NCI-H187 treated with DMSO at 0.1 percent for 48 hours (cell line): ENCODE data around the gene PTPN20.
"Not testable (repeated sequence)": the region's sequence is repeated elsewhere in the genome, so short reads cannot be mapped to it uniquely, and the experiment has no call there.

Source experiments
- DNase-seq: peaks from one replicate; lab custom pipeline; 2025; lab: John Stamatoyannopoulos, UW

The PTPN20 gene

DNA sequence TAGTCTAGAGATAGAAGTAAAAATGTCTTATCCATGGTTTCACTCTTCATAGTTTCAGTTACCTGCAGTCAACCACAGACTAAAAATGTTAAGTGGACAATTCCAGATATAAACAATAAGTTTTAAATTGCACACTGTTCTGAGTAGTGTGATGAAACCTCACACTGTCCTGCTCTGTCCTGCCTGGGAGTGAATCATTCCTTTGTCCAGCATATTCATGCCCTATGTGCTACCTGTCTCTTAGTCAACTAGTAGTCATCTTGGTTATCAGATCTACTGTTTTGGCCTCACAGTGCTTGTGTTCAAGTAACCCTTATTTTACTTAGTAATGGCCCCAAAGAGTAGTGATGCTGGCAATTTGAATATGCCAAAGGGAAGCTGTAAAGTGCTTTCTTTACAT lies 49.5 kb downstream of the PTPN20 start:
- DNase-seq: not testable (repeated sequence)

DNA sequence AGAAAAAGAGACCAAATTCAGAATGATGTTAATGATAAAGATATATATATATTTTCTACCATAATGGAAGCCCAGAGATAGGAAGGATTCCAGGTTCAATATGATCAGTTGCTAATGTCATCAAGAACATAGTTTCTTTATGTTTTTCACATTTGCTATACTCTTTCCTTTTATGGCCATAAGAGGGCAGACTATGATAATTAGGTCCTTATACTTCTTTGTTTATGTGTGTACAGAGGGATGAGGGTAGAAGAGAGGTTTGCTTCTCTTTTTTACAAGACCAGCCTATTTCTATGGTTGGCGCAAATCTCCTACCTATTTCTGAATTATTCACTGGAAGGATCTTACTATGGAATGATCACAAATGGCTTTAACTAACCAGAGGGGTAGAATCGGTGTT lies 52.1 kb downstream of the PTPN20 start:
- not testable (repeated sequence) for DNase-seq

DNA sequence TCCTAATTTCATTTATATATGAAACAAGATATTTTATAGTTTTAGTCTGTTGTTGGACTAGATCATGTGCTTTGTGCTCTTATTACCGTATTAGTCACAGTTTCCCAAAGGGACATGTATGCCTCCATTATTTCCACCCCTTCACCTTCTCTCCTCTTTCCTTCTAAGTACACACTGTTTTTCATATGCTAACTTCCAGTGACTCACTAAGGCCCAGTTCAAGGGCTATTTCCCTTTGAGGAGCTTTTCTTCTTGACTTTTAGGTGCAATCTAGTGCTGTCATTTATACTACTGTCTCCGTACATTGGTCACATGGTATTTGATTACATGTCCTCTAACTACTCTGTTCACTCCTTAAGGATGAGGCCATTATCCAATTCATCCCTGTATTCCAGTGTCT lies 55.8 kb downstream of the PTPN20 start:
- not testable (repeated sequence) for DNase-seq

DNA sequence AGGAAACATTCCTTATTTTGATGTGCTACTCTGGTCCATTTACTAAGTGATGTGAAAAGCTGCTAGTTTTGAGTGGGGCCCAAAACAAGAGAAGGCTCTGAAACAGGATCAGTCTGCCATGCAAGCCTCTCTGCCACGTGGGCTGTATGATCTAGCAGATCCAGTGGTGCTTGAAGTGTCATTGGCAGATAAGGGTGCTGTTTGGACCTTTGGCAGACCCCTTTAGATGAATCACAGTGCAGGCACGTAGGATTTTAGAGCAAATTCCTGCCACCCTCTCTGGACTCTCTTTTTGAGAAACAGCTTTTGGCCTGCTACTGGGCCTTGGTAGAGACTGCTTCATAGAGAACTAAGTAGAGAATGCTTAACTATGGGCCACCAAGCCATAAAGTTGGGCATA lies 69.0 kb downstream of the PTPN20 start:
- DNase-seq: not testable (repeated sequence)

DNA sequence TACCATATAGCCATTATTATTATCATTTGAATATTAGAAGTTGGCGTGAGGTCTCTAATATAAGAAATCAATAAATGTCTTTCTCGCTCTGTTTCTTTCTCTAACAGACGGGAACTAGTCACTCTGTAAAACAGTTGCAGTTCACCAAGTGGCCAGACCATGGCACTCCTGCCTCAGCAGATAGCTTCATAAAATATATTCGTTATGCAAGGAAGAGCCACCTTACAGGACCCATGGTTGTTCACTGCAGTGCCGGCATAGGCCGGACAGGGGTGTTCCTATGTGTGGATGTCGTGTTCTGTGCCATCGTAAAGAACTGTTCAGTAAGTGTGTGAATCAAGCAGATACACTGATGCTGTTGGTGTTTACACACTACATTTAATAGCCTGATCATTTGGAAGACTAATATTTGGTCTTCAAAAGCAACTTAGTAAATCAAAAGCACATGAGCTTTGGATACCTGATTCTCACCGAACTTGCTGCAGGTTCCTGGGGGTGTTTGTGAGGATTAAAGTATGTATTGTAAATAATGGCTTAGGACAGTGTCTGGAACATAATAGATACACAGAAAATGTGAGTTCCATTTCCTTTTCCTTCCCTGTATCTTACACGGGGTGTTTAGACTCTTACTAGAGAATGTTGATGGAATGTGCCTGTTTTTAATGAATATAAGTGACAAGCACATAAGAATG lies 76.2 kb downstream of the PTPN20 start:
- DNase-seq: not testable (repeated sequence)

DNA sequence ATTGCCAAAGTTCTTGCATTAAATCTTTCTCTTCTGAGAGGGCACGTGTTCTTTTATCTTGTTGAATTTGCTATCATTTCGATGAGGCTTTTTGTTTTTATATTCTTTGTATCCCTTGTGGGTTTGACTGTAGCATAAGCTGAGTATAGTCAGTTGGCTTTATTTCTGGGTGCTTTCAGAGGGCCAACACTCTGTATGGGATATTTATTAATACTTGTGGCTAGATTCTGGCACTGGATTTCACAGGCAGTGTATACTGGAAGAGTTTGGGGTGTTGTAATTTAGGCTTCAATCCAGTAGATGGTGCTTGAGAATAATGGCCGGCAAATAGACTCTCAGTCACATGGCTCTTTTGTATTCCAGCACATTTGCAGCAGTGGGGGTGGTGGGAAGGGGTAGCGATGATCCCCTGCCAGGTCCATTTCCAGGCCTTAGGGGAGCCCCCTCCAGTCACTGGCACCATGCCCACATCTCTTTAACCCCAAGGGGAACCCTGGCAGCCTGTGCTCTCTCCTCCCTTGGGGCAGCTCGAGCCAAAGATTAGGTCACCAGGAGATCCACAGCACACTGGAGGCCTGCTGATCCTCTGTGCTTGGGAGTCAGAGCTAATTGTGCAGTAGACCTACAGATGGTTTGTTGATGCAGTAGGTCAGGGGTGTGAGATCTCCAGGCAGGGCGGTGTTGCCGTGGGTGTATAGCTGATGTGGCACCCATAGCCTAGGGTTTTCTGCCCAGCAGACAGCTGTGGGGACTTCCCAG lies 81.8 kb downstream of the PTPN20 start:
- DNase-seq: no peak

DNA sequence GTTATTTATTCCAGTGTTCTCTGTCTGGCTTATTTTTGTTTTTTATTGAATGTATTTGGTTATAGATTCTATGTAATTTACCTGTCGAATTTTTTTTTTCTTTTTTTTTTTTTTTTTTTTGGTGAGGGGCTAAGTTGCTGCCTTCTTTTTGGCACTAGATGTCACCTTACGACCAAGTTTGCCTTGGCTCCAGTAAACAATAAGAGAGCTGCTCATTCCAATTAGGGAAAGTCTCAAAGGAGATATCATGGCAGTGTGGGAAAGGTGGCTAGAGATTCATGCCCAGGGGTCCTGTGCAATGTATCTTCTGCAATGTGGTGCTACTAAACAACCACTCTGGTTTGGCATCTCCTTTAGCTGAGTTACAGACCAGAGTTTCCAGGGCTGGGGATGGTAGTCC lies 84.0 kb downstream of the PTPN20 start:
- no peak for DNase-seq

DNA sequence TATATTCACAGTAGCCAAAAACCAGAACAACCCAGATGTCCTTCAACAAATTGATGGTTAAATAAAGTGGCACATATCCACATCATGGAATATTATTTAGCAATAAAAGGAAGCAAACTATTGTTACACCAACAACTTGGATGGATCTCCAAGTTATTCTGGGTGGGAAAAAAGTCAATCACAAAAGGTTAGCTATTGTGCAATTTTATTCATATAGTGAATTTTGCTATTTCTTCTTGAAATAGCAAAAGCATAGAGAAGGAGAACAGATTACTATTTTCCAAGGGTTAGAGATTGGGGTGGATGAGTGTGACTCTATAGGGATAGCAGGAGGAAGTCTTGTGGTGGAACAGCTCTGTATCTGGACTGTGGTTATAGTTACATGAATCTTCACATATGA lies 87.0 kb downstream of the PTPN20 start:
- DNase-seq: no peak

DNA sequence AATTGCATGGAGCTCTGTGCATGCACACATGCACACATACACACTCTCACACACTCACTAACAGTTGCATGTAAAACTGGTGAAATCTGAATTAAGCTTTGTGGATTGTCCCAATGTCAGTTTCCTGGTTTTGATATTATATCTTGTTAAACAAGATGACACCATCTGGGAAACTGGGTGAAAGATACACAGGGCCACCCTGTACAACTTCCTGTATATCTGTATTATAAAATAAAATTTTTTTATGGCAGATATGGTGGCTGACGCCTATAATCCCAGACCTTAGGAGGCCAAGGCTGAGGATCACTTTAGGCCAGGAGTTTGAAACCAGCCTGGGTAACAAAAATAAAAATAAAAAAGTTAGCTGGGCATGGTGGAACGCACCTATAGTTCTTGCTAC lies 87.4 kb downstream of the PTPN20 start:
- DNase-seq: no peak

DNA sequence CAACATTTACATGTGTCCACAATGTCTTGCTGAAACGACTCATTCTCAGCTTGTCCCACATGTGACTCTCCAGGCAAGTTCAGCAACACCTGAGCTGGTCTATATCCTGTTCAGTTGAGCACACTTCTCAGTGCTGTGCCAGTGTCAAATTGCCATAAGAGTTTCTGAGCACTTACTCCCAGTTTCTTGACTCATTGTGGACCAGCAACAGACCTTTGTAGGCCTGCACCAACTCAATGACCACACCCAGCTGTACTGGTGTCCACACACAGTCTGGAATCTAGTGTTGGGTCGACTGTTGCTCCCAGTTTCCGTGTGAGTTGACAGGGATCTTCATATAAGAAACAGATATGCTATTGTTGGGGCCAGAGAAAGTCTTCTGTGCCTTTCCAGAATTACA lies 88.0 kb downstream of the PTPN20 start:
- DNase-seq: no peak

DNA sequence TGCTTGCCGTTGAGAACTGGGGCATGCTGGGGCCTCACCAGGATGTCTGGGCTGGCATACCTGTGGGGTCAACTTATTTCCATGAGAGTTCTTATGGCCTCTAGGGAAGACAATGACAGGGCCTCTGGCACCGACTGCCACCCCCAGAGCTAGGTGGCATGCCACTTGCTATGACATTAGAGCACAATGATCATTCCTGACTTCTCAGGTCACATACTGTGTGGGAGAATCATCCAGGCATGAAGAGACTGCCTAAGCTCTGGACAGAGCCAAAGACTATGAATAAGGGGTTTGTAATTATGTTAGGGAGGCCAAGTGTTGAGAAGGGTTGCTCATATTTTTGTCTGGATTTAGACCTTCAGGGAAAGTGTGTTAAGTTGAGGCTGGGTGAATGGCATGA lies 97.5 kb downstream of the PTPN20 start:
- DNase-seq: no peak

DNA sequence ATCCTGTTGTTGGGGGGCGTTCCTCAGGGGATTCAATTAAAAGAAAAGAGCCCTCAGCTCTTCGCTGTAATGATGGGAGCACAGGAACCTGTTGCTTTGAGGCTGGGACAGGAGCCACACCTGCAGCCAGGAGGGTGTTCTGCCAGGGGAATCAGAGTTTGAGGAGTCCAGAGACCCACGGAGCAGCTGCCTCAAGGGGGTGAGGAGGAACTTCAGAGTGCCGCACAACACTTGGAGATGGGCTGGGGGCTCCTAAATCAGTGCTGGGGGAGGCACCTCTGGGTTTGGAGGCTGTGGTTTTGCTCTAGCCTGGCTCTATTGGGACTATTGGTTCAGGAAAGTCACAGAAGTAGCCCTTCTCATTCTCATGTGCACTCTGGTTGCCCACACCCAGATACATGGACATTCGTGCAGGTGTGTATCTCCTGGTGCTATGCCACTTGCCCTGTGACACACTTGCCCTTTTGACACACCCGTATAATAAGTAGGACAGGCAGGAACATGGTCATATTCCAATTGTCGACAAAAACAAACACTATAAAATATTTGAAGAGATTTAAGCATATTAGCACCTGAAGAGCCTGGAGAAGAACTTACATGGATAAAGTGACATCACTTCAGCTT lies 98.1 kb downstream of the PTPN20 start:
- DNase-seq: no peak

DNA sequence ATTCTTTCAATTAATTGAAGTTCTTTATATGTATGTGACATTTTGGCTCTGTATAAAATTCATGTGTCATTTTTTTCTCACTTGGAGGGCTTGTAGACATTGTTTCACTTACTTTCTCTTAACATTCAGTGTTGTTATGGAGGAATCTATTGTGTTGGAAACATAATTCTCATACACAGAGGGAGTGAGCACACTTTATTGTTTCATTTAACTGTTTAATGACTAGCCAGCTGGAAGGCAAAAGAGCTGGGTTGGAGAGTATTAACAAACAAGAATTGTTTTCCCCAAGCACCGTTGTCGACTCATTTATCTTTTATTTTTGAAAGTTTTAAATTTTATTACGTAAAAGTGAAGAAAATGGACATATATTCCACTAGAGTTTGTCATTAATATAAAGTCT lies 98.8 kb downstream of the PTPN20 start:
- no peak for DNase-seq

DNA sequence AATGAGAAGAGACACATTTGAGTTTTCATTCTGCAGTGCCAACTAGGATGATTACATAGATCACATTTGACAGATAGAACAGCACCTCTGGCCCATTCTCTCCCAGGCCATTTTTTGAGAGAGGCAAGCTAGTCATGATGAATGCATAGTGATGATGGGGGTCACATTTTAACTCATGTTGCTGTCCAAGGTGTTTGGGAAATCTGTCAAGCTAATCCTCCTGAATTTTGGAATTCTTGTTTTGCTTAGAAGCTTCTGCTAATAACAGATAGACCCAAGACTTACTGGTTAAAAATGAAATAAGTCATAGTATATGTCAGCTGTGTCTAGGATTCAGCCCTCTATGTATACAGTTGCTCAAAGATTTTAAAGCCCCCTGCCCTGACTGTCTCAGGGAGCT lies 101.0 kb downstream of the PTPN20 start:
- no peak for DNase-seq

DNA sequence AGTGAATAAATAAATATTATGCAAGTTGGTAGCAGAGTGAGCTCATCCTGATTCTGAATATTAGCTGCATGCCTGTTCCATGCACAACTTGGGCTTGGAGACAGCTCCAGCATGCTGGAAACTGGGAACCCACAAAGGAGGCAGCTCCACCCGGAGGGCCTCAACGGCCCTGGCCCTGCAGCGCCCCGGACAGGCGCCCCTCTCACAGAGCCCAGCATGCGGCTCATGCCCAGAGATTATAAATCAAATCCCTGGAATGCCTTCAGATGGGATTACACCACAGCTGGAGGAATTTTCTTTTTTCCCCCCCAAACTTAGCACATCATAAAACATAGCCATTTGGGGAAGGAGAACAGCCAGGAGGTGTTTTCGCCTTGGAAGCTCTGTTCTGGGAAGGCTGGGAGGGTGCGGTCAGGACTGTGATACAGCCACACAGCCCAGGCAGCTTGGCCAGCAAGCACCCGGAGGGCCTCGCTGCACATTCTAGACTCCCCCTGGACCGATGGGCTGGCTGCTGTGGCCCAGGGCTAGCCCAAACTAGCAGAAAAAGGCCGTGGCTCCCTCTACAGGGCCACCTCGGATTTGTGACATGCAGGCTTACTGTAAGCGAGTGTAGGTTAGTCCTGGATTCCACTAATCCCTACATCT lies 102.4 kb downstream of the PTPN20 start:
- DNase-seq: no peak

DNA sequence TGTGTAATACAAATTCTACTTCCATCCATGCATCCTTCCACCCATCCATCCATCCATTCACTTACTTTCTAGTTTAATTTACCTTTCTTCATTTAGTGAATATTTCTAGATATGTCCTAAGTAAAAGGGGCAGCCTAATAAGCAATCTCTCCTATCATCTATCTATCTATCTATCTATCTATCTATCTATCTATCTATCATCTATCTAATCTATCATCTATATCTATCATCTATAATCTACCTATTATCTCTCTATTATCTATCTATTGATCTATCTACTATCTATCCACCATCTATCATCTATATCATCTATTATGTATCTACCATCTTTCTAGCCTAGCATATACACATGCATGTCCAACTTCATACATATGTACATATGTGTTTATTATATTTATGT lies 104.2 kb downstream of the PTPN20 start:
- no peak for DNase-seq

DNA sequence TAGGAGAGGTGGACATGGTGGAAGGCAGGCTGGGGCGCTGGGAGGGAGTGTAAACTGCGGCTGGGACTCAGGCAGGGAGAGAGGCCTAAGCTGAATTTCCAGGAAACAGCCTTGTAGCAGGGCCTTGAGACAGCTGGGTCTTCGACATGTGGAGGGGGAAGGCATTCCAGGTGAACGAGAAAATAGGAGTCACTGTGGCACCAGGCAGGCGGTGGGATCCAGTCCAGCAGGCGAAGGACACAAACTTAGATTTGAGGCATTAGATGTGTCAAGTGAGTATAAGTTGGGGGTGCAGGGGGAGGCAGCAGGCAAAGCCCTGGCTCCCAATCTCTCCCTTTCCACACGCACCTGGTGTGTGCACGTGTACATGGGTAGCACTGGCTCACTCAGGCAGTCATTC lies 105.3 kb downstream of the PTPN20 start:
- DNase-seq: no peak

DNA sequence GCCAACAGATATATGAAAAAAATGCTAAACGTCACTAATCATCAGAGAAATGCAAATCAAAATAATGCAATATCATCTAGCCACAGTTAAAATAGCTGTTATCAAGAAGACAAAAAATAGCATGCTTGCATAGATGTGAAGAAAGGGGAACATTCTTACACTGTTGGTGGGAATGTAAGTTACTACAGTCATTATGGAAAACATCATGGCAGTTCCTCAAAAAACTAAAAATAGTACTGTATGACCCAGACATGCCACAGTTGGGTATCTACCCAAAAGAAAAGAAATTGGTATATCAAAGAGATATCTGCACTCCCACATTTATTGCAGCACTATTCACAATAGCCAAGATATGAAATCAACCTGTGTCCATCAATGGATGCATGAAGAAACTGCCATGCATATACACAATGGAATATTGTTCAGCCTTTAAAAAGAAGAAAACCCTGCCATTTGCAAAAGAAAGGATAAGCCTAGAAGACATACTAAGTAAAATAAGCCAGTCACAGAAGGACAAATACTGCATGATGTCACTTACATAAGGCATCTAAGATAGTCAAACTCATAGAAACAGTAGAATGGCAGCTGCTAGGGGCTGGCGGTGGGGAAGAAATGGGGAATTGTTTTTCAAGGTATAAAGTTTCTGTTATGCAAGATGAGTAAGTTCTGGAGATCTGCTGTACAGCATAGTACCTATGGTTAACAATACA lies 107.0 kb downstream of the PTPN20 start:
- DNase-seq: no peak

DNA sequence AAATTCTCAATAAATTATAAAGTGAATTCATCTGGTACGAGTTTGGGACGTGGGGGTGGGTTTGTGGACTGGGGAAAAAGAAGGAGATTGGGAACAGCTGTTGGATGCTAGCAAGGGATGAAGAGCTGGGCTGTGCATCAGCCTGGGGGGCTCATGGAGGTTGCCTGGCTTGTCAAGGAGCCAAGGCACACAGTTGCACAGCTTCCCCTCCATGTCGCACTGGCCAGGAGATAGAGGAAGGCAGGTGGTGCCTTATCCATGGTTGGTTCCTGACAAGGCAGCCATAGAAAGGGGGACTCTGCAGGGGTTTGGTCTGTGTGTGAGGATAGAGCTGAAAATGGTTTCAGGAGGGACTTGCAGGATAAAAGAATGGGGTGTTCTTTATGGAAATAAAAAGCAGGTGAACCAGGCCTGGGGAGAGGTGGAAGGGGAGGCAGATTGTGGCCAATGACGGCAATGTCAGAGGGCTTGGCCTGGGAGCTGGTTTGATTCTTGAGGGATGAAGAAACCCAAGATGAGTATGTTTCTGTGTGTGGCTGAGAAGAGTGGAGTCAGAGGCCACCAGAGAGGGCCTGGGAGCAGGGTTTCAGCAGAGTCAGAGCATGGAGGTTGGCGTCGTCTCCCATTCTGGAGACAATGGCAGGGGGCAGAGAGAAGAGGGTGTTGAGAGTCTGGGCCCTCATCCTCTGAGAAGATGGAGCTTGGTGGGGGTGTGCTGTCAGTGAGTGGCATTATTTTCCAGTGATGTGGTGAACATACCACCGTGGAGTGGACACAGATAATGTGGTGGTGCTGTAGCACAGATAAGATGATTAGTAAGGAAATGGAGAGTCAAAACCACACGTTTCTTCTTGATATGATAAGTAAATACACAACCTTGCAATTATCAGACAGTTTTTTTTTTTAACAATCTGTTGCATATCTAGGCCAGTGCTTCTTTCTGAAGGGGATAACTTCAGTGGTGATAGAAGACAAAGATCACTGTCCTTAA lies 108.2 kb downstream of the PTPN20 start:
- no peak for DNase-seq

DNA sequence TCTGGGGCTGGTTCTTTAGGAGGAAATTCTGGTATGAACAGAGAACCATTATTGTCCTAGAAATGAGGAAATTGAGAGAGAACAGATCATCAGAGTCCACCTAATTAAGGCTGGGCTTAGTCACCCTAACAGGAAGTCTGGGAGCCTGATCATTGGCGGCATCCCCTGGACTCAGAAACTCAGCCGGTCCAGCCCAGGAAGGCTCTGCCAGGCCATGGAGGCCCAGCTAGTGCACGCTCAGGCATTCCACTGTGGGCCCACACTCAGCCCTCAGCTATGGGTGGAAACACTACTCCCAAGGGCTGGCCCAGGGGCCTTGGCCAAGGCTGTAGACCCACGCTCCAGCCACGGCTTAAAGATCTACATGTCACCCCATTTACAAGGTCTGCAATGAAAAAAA lies 109.2 kb downstream of the PTPN20 start:
- DNase-seq: no peak

DNA sequence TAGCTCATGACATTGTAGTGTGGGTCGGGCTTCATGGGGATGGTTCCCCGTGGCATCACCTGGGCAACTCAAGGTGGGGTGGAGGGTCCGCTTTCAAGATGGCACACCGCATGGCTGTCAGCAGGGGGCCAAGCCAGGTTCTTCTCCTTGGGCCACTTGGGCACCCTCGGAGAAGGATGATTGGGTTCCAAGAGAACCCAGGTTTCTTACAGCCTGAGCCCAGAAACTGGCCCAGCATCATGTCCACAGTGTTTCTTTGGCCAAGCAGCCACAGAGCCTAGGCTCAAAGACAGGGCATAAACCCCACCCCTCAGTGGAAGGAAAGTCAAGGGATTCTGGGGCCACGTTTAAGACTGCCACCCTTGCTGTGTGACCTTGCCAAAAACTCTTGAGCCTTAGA lies 110.6 kb downstream of the PTPN20 start:
- DNase-seq: no peak
